HG03457 (cell line): ENCODE results near the gene MAML3.

Experiments used
- ATAC-seq: cut with Tn5 transposase; IDR thresholded peaks from one replicate; pipeline ENCODE4 v1.9.1; 2021; ENCODE audit warnings: moderate number of reproducible peaks; ENCODE audit not compliant: unreplicated experiment

The MAML3 gene

DNA sequence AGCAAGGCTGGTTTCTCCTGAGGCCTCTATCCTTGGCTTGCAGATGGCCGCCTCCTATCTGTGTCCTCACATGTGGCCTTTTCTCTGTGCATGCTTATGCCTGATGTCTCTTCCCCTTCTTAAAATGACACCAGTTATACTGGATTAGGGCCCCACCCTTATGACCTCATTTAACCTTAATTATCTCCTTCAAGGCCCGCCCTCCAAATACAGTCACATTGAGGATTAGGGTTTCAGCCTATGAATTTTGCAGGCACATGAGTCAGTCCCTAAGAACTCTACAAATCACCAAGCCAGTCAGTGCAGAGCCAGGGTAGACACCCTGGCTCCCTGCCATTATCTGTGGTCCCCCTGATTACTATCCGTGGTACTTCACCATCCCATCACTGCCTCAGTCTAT lies 51.6 kb downstream of the MAML3 start:
- no peak for ATAC-seq

DNA sequence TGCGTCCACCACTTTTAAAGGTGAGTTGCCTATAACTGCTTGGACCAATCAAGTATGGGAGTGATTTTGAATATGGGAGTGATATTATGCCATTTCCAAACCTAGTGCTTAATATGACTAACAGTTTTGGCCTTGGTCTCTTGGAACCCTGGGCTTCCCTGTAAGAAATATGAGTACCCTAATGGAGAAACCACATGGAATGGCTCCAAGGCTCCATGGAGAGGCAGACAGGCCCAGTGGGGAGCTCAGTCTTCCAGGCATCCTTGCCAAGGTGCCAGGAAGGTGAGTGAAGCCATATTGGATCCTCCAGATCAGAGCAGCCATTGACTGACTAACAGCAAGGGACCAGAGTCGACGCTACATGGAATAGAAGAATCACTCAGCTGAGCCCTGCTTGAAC lies 53.2 kb downstream of the MAML3 start:
- ATAC-seq = no peak

DNA sequence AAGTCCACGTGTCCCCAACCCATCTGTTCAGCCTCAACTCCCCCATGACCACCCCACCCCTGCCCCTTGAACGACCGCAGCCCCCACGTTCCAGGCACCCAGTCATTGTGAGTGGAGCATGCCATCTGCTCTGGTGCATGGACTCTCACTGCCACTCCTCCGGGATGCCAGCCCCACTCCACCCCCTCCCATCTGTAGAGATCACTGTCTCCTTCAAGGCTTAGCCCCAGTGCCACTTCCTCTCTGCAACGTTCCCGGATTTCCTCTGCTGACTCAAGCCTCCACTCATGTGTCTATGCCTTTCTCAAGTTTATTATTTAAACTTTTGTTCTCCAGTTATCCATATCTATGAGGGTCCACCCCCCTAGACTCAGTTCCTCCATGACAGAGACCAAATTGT lies 54.0 kb downstream of the MAML3 start:
- ATAC-seq = no peak

DNA sequence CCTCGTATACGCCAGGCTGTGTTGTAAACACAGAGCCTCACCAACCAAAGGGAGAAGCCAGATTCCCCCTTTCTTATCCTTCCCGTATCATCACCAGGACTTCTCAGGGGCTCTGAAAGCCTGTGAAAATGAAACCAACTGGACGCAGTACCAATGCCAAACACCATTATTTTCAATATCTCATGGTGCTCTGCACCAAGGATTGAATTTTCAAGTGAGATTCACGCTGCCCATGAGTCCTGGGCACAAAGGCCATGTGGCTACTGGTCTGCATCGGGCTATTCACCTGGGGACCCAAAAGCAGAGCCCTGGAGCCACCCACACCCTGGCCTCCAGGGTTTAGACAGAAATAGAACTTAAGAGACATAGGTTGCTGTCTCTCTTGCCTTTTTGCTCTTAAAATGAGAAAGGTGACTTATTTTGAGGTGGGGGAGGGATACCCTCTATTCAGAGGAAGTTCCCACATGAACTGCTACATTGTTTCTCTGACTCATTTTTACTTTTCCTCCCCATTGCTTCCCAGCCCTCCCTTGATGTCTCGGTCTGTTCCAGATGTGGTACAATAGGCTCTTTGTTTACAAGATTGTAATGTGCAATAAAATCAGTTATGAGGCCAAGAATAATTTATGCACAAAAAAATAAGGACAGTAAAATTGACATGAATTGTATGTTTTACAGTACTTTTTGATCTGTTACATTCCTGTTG lies 55.4 kb downstream of the MAML3 start:
- ATAC-seq = no peak

DNA sequence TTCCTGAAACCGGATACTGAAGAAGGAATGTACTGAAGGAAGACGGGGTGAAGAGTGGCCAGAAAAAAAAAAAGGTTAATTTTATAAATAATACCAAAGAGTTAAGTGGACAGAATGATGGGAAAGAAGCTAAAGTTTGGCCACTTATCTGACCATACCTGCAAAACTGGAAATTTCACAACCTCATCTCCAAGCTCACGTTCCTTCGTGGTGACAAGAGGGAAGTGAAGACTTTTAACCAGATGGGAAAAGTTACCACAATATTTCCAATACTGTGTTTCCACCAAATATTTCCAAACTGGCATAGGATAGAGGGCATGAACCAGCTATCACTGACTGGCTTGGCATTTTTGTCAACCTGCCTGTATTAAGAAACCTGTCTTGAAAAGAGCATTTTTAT lies 56.4 kb downstream of the MAML3 start:
- ATAC-seq = no peak

DNA sequence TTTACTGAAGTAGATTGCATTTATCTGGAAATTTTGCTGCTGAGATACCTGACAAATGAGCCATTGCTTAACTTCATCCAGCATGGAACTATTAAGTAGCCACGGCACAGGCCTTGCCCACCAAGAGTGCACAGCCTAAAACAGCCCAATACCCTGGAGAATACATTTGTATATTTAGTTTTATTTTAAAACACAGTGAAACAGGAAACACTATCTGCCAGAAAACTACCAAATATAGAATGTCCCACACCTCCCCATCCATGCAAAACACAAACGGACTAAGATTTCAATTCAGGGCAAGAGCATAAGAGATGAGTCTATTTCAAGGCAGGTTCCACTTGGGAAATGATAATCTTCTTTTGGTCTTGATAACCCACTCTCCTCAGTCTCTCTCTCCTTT lies 57.1 kb downstream of the MAML3 start:
- ATAC-seq = no peak

DNA sequence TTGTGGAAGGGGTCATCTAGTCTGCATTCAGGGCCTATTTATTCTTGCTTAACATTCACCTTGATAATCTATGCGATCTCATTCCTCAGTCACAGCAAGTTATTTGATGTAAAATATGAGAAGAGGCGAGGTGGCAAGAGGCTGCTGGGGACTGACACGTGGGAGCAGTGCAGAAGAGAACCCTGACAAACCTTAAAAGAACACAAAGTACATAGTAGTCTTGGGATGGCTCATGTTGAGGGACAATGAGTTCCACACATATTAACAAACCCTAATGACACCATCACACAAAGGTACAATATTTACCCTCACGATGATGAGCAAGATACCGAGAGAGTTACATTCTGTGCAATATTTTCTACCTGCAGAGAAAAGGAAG lies 57.5 kb downstream of the MAML3 start:
- ATAC-seq = no peak

DNA sequence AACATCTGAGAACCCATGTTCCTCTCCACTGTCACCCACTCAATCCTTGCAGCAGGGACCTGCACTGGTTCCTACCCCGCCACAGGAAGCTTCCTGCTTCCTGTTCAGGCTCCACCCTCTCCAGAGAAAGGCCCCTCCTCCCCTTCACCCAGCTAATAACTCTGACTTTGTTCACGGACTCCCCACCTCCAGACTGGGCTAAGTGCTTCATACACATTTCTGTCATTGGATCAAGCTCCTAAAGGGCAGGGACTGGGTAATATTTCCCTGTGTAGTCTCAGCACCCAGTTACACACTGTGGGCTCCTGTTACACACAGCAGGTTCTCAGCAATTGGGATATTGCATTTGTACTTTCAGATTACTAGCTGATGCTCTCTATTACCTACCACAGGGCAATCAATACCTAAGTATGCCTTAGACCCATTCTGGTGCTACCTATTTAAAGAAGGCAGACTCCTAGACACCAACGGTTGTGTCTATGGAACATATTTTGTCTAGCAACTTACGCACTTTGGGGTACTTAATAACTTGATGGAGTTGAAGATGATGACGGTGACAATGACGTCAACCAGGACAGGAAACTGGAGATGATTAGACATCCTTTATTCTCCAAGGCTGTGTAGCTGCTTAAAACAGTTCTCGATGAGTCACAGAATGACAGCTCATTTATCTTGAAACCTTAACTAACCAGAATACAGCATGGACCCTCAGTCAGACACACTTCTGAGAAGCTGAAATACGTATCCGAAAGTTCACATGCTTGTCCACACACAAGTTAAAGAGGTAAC lies 58.1 kb downstream of the MAML3 start:
- no peak for ATAC-seq

DNA sequence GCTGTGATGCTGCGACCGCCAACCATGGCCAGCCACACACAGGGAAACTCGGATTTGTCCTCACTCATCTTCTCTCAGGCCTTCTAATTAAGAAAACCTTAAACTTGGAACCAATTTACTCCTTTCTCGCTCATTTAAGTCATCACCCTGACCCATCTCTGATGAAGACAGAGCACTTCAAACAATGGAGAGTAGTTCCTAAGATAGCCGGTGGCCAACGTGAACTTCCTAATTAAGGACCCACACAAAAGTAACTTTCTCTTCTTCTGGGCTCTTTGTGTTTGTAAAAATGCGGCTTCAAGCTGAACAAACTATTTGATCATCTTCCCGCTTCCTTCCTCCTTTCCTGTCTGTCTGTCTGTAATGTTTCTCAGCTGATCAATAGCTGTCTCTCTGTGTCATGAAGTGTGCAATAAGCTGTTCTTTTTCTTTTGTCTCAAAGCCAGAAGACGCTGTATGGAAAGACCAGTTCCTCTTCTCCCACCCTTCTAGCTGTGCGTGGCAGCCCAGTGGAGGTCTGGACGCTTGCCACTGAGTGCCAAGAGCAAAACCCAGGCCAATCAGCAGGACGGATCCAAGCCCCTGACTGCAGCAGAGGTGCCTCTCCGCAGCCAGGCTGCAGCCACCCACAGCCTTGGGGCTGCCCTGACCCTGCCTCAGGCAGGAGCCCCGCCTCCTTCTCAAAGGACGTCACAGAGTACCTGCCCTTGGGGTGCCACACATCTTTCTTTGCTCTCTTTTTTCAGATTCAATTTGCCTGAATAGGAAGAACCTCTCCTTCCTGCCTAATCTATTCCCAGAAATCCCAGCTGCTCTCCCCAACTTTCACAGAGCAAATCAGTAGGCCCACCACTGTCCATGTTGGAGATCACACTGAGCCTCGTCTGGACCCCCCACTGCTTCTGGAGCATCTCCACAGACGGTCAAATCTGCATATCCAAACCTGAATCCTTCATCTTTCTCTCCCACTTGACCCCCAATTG lies 59.3 kb downstream of the MAML3 start:
- no peak for ATAC-seq

DNA sequence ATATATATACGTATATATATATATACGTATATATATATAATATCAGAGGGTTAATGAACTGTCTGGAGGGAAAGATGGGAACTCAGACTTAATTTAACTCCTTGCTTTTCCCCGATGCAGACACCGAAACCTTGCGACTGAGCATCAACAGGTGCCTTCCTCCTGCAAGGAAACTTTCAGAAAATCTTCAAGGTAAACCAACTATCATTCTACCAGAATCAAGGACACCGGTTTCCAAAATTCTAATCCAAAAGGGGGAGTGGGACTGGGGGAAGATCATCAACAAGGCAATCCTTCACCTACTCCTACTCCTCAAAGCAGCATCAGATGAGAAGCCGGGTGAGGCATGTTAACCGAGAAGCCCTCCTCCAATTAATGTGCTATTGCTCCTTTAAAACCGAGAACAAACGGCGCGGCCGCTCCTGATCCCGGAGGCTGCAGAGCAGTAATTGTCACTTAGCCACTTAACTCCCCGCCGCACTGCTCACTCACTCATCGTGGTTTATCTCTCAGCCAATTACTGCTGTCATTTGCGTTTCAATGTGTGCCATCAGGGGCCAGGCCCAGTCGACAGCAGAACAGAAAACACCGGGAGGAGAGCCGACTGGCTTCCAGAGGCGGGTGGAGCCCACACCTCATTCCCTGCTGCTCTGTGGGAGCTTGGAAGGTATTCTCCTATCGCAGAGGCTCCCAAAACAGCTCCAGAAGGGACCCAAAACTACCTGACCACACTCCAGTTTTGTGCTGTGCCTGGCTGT lies 61.7 kb downstream of the MAML3 start:
- ATAC-seq = no peak

DNA sequence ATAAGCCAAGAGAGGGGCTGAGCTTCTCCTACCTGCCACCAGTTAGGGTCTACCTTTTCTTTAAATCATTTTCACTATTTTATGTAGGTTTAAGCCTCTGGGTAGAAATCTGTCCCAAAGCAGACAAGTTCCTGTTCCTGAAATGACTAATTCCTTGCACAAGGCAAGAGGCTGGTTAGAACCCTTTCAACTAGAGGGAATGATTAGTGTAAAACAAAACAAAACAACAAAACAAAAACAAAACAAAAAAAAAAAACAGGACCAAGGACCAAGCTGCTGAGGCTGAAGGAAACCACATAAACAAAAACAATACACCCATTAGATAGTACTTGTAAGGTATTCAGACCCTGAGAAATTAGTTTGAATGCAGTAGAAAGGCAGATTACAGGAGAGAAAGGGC lies 62.7 kb downstream of the MAML3 start:
- ATAC-seq = no peak

DNA sequence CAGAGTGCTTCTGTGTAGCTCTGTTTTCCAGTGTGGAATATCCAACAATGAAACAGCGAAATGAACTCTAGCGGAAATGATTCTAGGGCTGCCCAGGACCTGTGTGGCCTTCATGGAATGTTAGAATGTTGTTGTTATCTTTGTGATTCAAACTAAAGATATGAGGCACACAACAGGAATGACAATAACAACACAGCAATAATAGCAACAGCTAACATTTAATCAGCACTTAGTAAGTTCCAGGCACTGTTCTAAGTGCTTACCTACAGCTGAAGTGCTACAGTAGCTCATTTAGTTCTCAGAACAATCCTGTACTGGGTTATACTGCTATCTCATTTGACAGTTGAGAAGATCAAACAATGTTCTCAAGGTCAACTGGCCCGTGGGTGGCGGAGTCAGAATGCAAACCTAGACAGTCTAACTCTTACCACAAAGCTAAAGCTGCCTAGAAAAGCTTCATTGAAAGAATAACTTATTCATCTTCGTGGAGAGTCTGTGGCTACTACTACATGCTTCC lies 63.7 kb downstream of the MAML3 start:
- ATAC-seq = no peak

DNA sequence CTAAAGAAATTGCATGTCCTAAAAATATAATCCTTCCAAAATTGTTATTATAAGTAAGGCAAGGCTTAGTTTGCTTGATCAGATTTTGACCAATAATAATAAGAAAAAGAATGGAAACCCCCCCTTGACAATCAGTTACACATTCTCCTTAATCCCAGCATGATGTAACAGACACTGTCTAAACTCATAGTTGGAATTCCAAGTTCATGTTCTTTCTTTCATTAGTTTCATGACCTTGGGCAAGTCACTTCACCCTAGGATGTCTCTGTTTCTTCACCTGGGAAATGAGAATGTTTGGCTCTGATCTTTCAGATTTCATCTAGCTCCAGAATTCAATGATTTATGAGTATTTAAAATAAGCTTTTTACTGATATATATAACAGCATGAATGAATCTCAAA lies 64.8 kb downstream of the MAML3 start:
- no peak for ATAC-seq

DNA sequence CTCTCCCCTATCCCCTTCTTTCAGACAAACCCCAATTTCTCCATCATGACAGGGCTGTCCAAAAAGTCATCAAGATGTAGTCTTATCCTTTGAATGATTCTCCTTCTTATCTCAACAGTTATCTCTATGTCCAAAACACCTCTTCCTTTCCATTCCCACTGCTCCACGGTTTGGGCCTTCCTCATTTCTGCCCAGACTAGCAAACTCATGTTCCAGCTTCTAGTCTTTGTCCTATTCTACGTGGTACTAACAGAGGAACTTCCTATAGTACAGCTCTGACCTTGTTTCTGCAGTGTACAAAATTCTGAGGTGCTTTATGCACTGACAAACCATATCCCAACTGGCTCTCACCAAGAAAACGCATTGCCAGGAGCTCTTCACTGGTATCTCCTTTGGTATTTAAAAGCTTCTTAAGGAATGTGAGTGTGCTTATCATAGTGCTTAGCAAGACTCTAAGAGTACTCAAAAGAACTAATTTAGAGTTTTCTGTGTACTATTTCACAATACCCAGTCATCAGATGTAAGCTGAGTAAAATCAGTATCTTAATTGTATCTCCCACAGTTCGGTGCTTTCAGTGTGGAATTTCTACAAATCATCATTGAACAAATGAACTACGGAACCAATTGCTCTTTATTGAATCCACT lies 65.5 kb downstream of the MAML3 start:
- no peak for ATAC-seq

DNA sequence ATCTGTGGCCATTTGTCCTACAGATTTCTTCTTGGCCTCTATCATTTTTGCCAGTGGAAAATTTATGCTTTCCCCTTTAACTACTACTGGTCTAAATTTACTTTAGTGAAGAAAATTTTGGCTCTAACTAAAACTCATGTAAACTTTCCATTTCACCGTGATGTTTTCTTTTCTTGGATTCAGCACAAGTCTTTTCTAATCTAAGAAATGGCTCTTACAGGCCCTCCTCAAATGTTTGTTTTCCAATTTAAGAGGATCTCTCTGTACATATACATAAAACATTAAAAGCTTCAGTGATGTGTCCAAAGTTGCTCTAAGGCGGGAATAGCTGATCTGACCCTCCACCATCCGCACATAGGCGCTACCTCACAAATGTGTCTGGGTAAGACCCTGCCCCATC lies 68.1 kb downstream of the MAML3 start:
- ATAC-seq = no peak

DNA sequence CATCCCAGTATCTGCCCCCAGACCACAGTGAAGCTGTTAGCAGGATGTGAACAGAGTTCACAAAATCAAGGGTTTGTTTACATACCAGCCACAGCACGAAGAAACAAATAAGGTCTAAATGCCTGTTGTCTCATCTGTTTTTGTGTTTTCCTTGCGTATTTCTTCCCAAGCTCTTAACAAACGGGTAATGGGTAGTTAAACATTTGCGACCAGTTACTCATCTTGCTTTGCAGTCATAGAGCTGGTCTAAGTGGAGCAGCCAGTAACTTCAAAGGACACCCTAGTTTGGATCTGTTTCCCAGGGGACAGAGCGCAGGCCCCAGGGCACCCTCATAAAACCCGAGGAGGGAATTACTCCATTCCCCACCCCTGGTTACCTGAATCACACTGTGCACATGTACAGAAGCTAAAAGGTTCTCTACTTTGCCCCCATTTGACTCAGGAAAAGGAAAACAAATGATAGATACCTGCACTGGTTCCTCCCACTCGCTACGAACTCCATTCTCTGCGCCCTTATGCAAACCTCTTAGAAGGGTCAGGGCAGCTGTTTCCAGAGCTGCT lies 68.8 kb downstream of the MAML3 start:
- ATAC-seq = no peak

DNA sequence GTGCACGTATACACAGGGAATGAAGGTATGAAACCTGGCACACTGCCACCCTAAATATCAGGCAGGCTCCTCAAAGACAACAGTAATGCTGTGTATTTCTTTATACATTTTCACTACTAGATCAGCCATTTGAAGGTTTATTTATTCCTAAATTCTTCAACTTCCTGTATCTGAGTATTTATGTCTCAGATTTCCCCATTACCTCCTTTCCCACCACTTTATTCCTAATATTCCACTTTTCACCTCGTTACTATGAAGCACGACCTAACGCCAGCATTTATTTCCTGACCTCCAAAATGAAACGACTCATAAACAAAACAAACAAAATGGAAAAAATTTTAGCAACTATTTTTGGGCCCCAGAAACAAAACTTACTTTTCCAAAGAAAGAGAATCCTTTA lies 69.6 kb downstream of the MAML3 start:
- ATAC-seq = no peak

DNA sequence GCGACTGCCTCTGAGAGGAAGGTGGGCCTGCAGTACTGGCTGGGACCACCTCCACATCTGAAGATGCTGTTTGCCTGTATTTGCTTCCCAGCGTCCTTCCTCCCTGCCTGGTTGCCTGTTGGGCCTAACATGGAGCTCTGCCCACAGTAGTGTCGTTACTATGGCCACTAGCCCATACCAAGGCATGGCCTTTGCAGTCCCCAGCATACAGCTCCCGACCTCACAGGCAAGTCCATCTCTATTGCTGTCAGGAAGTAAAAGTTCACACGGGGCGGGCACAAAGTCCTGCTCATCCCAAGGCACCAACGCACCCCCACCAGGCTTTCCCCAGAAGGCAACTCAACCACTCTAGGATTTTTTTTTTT lies 71.6 kb downstream of the MAML3 start:
- no peak for ATAC-seq

DNA sequence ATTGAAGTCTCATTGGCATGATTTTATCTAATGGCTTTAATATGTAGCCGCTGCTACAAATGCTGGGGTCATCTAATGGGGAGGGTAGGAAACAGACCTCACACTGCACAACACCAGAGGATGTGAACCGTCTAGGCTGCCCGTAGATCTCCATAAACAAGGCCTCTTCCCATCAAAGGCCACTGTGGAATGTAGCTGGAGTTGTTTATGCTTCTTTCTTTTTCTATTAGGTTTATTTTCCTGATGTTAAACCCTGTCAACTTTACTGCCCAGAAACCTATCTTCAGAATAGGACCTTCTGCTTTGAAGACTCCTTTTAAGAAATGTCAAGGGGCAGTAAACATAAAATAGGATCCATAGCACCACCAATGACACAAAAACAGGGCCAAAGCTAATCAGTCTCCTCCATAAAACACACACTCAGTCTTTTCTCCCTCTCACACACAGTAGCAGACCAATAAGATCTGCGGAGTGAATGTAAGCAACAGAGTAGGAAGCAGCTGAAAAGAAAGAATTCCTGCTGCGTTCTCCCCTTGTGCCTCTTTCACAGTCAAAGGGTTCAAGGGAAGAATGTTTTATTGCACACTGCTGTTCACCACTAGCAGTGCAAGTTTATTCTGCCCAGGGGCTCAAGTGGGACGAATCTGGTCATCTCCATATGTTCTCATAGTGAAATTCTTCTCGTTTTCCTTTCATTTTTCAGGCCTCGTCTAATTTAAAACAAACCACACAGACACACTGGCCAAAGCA lies 72.2 kb downstream of the MAML3 start:
- no peak for ATAC-seq
